NT2/D1 (cell line): ENCODE results near the gene SHB.

Source experiments
- SUZ12 ChIP-seq: IDR thresholded peaks from 2 replicates; pipeline ENCODE4 v1.6.1; 2011; ENCODE audit not compliant: insufficient read length, insufficient read depth; ENCODE audit errors: extremely low read depth
- YY1 ChIP-seq: IDR thresholded peaks from 2 replicates; pipeline ENCODE4 v1.6.1; 2011; ENCODE audit not compliant: insufficient read length, insufficient read depth
- ZNF274 ChIP-seq: IDR thresholded peaks from 2 replicates; pipeline ENCODE4 v1.6.1; 2011; ENCODE audit warnings: mild to moderate bottlenecking, low read depth, low read length

GRCh38 chr9:38011991-38012390, 57.0 kb downstream of the SHB start:
- TF ChIP-seq YY1 (no peak), SUZ12 (no peak), ZNF274 (no peak)
